ENCODE measurements around the gene RTEL1. TPM values are rescaled to one million over a fixed set of nuclear protein-coding genes. Genes with fewer than 3 reads are reported as not detected.

Gene RTEL1
- total RNA-seq, 4 donors from 2014 or later: 11.6 to 32.8 (median 22.9) TPM

GRCh38 chr20:63736893-63737694 lies 79.0 kb downstream of the RTEL1 start:
- no peak for TF ChIP-seq CTCF (IDR thresholded peaks at IDR 0.05; ENCODE audit: low read depth)

GRCh38 chr20:63737695-63737944 lies 79.5 kb downstream of the RTEL1 start:
- no peak for TF ChIP-seq CTCF (IDR thresholded peaks at IDR 0.05; ENCODE audit: low read depth)

DNA sequence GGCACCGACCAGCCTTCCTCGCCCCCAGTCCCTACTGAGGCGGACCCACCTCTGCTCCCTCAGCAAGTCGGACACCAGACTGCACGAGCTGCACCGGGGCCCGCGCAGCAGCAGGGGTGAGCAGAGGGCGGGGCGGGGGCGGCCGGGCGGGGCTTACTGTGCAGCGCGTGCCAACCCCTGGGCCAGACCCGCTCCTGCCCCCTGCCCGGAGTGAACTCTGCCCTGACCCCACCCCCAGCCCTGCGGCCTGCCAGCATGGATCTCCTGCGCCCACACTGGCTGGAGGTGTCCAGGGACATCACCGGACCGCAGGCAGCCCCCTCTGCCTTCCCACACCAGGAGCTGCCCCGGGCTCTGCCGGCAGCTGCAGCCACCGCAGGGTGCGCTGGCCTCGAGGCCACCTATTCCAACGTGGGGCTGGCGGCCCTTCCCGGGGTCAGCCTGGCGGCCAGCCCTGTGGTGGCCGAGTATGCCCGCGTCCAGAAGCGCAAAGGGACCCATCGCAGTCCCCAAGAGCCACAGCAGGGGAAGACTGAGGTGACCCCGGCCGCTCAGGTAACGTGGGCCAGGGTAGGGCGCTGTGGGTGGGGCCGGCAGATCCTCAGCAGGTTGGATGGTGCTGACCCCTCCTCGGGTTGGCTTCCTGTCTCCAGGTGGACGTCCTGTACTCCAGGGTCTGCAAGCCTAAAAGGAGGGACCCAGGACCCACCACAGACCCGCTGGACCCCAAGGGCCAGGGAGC lies 80.0 kb downstream of the RTEL1 start:
- no peak for TF ChIP-seq CTCF (IDR thresholded peaks at IDR 0.05; ENCODE audit: low read depth)

DNA sequence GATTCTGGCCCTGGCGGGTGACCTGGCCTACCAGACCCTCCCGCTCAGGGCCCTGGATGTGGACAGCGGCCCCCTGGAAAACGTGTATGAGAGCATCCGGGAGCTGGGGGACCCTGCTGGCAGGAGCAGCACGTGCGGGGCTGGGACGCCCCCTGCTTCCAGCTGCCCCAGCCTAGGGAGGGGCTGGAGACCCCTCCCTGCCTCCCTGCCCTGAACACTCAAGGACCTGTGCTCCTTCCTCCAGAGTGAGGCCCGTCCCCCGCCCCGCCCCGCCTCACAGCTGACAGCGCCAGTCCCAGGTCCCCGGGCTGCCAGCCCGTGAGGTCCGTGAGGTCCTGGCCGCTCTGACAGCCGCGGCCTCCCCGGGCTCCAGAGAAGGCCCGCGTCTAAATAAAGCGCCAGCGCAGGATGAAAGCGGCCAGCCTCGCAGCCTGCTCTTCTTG lies 80.6 kb downstream of the RTEL1 start:
- no peak for TF ChIP-seq CTCF (IDR thresholded peaks at IDR 0.05; ENCODE audit: low read depth)

DNA sequence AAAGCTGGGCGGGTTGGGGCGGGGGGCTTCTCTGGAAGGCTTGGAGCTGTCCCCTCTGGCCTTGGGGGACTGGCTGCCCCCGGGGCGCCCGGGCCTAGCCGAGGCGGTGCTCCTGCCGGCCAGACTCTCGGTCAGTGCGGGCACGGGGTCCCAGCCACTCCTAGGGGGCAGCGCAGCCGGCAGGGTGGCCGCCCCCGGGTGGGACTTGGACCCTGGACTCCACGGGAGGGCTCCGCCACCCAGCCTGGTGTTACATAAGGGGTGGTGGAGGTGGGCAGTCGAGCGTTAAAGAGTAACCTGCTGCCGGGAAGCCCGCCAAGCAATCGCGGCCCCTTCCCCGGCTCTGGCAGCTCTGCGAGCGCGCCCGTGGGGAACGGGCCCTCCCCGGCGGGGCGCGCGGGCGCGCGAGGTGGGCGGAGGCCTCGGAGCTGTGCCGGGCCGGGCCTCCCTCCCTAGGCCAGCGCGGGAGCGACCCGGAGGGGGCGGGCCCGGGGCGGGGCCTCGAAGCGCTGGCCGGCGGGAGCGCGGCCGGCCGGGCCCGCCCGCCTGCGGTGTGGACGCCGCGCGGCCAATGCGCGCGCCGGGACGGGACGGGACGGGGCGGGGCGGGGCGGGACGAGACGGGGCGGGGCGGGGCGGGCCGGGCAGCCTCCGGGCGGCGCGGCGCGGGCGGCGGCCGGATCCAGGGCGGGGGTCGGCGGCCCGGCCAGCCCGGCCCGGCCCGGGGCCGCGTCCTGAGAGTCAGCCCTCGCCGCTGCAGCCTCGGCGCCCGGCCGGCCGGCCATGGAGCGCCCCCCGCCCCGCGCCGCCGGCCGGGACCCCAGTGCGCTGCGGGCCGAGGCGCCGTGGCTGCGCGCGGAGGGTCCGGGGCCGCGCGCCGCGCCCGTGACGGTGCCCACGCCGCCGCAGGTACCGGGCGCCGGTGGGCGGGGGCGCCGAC lies 81.3 kb downstream of the RTEL1 start, which contains the start of gene SLC2A4RG:
Gene SLC2A4RG, plus strand, starts transcription at position 647 of the 940 bp plus-strand sequence. Its CDS starts 137 bp downstream, at position 784.
- TF ChIP-seq CTCF (IDR thresholded peaks at IDR 0.05; ENCODE audit: low read depth): no peak

- TF ChIP-seq CTCF (IDR thresholded peaks at IDR 0.05; ENCODE audit: low read depth): no peak
Measured at GRCh38 chr20:63740070-63740626, 82.0 kb downstream of the RTEL1 start.
